ENCODE results near the gene ZC3H12D. TPM values are rescaled to one million over a fixed set of nuclear protein-coding genes. Genes with fewer than 3 reads are reported as not detected.

ZC3H12D gene
- total and polyA plus RNA-seq, 2 of the 13 experiments (the other 11 are each of a cell fraction or from before 2014, with no cell fraction given), result 1.2 to 2.7 TPM

DNA sequence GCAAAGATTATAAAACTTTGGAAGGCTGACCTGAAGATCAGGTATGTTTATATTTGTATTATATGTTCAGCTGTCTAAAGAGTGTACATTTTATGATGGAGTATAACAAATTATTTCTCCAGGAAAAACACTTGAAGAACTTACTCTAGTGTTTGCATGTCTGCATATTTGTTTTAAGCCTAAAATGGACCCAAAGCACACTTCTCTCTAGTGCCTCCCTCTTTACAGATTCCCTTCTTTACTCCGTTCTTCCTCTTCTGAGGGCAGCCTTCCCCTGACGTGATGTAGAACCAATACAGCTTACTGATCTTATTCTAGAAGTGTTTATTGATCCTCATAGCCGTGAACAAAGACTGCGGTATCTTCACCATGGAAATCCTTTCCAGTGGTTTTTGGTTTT is 70.8 kb downstream of the ZC3H12D start:
- BruUV-seq (replicated peaks), result no TSS peak
- DNase-seq (ENCODE audit: low spot score) (no peak), FAIRE-seq (no peak), ATAC-seq (no peak)
- Histone ChIP-seq H3K9me3 (ENCODE audit: low read length) (no peaks in the 10 kb centered on the region), H3K79me2 (ENCODE audit: insufficient read depth, low read length) (no peaks in the 10 kb centered on the region), H2AFZ (ENCODE audit: low read length) (no peak overlapping the region), H4K20me1 (ENCODE audit: insufficient read depth, low read length) (no peaks in the 10 kb centered on the region), H3K4me3 (replicated peaks in 1 of 3; ENCODE audit: insufficient read depth in 1 of 3, low read depth in 2 of 3, low read length in 3 of 3) (no peak overlapping the region), H3K36me3 (replicated peaks in 1 of 2; ENCODE audit: control insufficient read depth in 1 of 2, insufficient read depth in 2 of 2, low read length in 2 of 2) (peaks cover 4 to 13% of the 10 kb centered on the region in 2 experiments; a peak in 4 of 5 replicates), H3K9ac (ENCODE audit: insufficient read depth, low read depth, low read length) (no peak overlapping the region), H3K4me1 (ENCODE audit: insufficient read depth, low read length) (no peaks in the 10 kb centered on the region), H3K27ac (ENCODE audit: extremely low read length, insufficient read depth, low read length) (no peak overlapping the region), H3K4me2 (ENCODE audit: low read depth, low read length) (no peak overlapping the region), H3K27me3 (ENCODE audit: control insufficient read depth in 1 of 2, insufficient read depth in 2 of 2, low read length in 2 of 2) (no peaks in the 10 kb centered on the region; a peak in 1 of 5 replicates)
- POLR2A ChIA-PET, result no interaction called here
- TF ChIP-seq CENPT (CRISPR knock-in tag; IDR thresholded peaks at IDR 0.05; ENCODE audit: low read depth), result no peak
- TF ChIP-seq NR2C2 (CRISPR knock-in tag; IDR thresholded peaks at IDR 0.05; ENCODE audit: borderline replicate concordance), result no peak
- 94% methylated on average over 4 of the region's 4 CpGs for WGBS (ENCODE audit: low lambda C conversion rate)
- intact Hi-C loops (cut with micrococcal nuclease; ENCODE audit: unreplicated experiment) (no loop called here), in situ Hi-C loops (cut with HindIII; ENCODE audit: extremely low pct_ligation_motif_present, low pct_unique_long_range_greater_than_20kb) (no loop called here)
- CTCF ChIA-PET (ENCODE audit: low intra/inter-chr PET ratio, low total read pairs), result no interaction called here

GRCh38 chr6:149410557-149410956 is 74.3 kb downstream of the ZC3H12D start:
- intact Hi-C loops (cut with micrococcal nuclease; ENCODE audit: unreplicated experiment), result no loop called here
- TF ChIP-seq RBM22 (optimal IDR thresholded peaks at IDR 0.05; ENCODE audit: low read length) (peak; percentile 34), TARDBP (CRISPR knock-in tag; IDR thresholded peaks at IDR 0.05) (no peak)
- no peak for FAIRE-seq
- no peaks in the 10 kb centered on the region for H3K9me3 ChIP-seq (ENCODE audit: low read length)
- no peak for DNase-seq (ENCODE audit: low spot score)
- ATAC-seq, result no peak; the same call in 2 of the 3 replicates
- no peak overlapping the region for H3K4me2 ChIP-seq (ENCODE audit: low read depth, low read length)
- H3K4me3 ChIP-seq (replicated peaks in 1 of 3; ENCODE audit: insufficient read depth in 1 of 3, low read depth in 2 of 3, low read length in 3 of 3), result no peak overlapping the region
- no peaks in the 10 kb centered on the region; a peak in 1 of 5 replicates for H3K27me3 ChIP-seq (ENCODE audit: control insufficient read depth in 1 of 2, insufficient read depth in 2 of 2, low read length in 2 of 2)
- H3K36me3 ChIP-seq (replicated peaks in 1 of 2; ENCODE audit: control insufficient read depth in 1 of 2, insufficient read depth in 2 of 2, low read length in 2 of 2), result peaks cover 4 to 19% of the 10 kb centered on the region in 2 experiments
- no peaks in the 10 kb centered on the region for H3K4me1 ChIP-seq (ENCODE audit: insufficient read depth, low read length)
- ChIA-PET CTCF (ENCODE audit: low intra/inter-chr PET ratio, low total read pairs) (no interaction called here), POLR2A (no interaction called here)
- no peak overlapping the region for H2AFZ ChIP-seq (ENCODE audit: low read length)
- in situ Hi-C loops (cut with HindIII; ENCODE audit: extremely low pct_ligation_motif_present, low pct_unique_long_range_greater_than_20kb), result no loop called here
- H4K20me1 ChIP-seq (ENCODE audit: insufficient read depth, low read length), result no peaks in the 10 kb centered on the region
- H3K79me2 ChIP-seq (ENCODE audit: insufficient read depth, low read length), result no peaks in the 10 kb centered on the region
- H3K27ac ChIP-seq (ENCODE audit: extremely low read length, insufficient read depth, low read length), result no peak overlapping the region
- BruUV-seq (replicated peaks), result no TSS peak
- H3K9ac ChIP-seq (ENCODE audit: insufficient read depth, low read depth, low read length), result no peak overlapping the region

All from HepG2 (cell line).